Pulmonary artery endothelial cell (primary cell): ENCODE measurements around the gene C16orf74. TPM values are rescaled to one million over a fixed set of nuclear protein-coding genes. Genes with fewer than 3 reads are reported as not detected.

Experiments
- DNase-seq: peaks from one replicate; pipeline ENCODE4 v3.0.0-alpha.2; 2011; ENCODE audit warnings: low read depth, low spot score
- total RNA-seq: library from RNA; depleted of rRNA; stranded (reverse); fragments of >200 nt; gene quantifications from 2 replicates; pipeline ENCODE4 v1.2.3, GENCODE V29; 2014

C16orf74 gene
- total RNA-seq = 32.4 and 40.8 TPM in 2 replicates

- DNase-seq = no peak
These were observed at the start of gene C16orf74 for GRCh38 chr16:85750827-85751697. Gene C16orf74, minus strand, starts transcription at chr16:85751096. Its CDS starts 15,879 bp downstream, at chr16:85735217.

- no peak for DNase-seq
These were observed 49.4 kb upstream of the C16orf74 start for GRCh38 chr16:85800321-85800669.

- DNase-seq = peak; percentile 64
These were observed 48.8 kb upstream of the C16orf74 start, which contains the start of the genes COX4I1 and EMC8 for GRCh38 chr16:85799497-85800320. Gene COX4I1, plus strand, starts transcription at chr16:85799695. Its CDS starts 1,511 bp downstream, at chr16:85801206. Gene EMC8, minus strand, starts transcription at chr16:85799544. Its CDS starts 249 bp downstream, at chr16:85799295.

- no peak for DNase-seq
These were observed 48.1 kb upstream of the C16orf74 start for GRCh38 chr16:85798901-85799496.

- DNase-seq = no peak
These were observed 47.4 kb upstream of the C16orf74 start for GRCh38 chr16:85798283-85798776.

- no peak for DNase-seq
These were observed 45.7 kb upstream of the C16orf74 start for GRCh38 chr16:85796599-85796998.

GRCh38 chr16:85796152-85796551, 45.3 kb upstream of the C16orf74 start:
- DNase-seq = no peak

GRCh38 chr16:85794696-85795095, 43.8 kb upstream of the C16orf74 start:
- no peak for DNase-seq

GRCh38 chr16:85793662-85794298, 42.9 kb upstream of the C16orf74 start:
- DNase-seq = no peak

GRCh38 chr16:85789773-85790172, 38.9 kb upstream of the C16orf74 start:
- no peak for DNase-seq

GRCh38 chr16:85788819-85789218, 37.9 kb upstream of the C16orf74 start:
- no peak for DNase-seq

- no peak for DNase-seq
These were observed 35.0 kb upstream of the C16orf74 start for GRCh38 chr16:85785927-85786326.

GRCh38 chr16:85784813-85785212, 33.9 kb upstream of the C16orf74 start:
- no peak for DNase-seq

GRCh38 chr16:85783441-85783840, 32.5 kb upstream of the C16orf74 start:
- DNase-seq = no peak

- DNase-seq = no peak
These were observed 31.6 kb upstream of the C16orf74 start for GRCh38 chr16:85782451-85782850.

- DNase-seq = no peak
These were observed 30.9 kb upstream of the C16orf74 start for GRCh38 chr16:85781695-85782370.

GRCh38 chr16:85781156-85781555, 30.3 kb upstream of the C16orf74 start:
- no peak for DNase-seq

GRCh38 chr16:85780281-85780680, 29.4 kb upstream of the C16orf74 start:
- DNase-seq = no peak

- DNase-seq = peak; percentile 53
These were observed 28.0 kb upstream of the C16orf74 start for GRCh38 chr16:85778873-85779272.

GRCh38 chr16:85777583-85778310, 26.9 kb upstream of the C16orf74 start:
- DNase-seq = no peak
